DOHH2 (cell line): ENCODE data around the gene ADRA1B.

Experiments used
- CTCF ChIP-seq: fragments of 200-600 bp; sonication (generic); IDR thresholded peaks from one replicate; pipeline ENCODE4 v1.5.1; 2014; ENCODE audit warnings: antibody characterized with exemption, mild to moderate bottlenecking, low read depth, low read length; ENCODE audit not compliant: poor library complexity, severe bottlenecking
- EZH2phosphoT487 ChIP-seq: fragments of 200-600 bp; sonication (generic); IDR thresholded peaks from 2 replicates; pipeline ENCODE4 v1.6.1; 2017; ENCODE audit warnings: borderline replicate concordance, mild to moderate bottlenecking, antibody characterized with exemption, low read length, moderate library complexity, mixed read lengths

GRCh38 chr5:159877016-159877415 lies 39.3 kb upstream of the ADRA1B start:
- no peak for TF ChIP-seq CTCF
- TF ChIP-seq EZH2phosphoT487: no peak
